UCSD-AML1 (cell line): ENCODE results near the gene MFSD6L.
A peak's percentile ranks its signal among the peaks of the same experiment; 100 is the strongest.

Source experiments
- DNase-seq: peaks from one replicate; lab custom pipeline; 2025; ENCODE audit not compliant: unreplicated experiment; lab: John Stamatoyannopoulos, UW

MFSD6L gene, protein sequence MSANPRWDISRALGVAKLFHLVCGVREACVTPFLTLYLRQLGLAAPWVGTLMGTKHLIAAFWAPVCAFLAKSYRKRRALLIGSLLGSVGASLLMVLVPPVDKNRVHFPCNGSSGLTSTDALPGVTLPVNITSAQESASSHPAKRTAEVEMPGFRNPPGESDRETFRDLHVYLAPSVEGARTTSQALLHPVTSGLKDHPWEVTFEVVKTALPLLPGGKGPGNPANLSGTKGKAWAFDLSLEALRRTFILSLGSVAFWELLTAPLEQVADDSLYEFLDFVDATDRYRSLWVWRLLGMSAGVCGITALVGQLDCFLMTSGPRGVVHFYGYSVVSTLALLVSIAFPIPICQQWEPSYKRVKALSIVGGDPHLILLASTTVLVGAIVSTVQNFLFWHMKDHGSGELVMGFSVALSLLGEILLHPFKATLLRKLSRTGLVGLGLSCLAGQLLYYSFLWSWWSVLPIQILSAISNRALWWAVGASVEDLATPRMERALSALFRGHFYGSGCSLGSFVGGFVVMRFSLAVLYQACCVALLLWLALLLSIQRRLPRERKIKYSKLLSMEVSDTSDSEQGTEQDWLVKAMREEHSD

DNA sequence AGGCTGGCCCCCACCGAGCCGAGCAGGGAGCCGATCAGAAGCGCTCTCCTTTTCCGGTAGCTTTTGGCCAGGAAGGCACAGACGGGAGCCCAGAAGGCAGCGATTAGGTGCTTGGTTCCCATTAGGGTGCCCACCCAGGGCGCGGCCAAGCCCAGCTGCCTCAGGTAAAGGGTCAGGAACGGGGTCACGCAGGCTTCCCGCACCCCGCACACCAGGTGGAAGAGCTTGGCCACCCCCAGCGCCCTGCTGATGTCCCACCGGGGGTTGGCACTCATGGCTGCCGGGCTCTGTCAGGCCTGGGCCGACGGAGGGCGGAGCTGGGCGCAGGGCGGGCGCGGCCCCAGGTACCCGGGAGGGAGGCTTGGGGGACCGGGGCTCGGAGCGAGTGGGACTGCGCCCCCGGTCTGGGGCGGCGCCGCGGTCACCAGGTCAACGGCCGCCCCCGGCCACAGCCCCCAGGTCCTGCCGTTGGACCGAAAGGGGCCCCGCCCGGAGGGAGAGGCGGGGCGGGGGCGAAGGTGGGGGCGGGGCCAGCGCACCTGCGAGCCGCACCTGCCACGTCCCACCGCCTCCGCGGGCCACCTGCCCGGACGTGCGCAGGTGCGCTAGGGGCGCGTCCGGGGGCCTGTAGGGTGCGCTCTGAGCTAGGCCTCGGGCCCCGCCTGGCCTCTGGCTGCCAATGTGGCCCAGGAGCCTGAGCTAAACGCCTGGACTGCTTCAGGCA, at the start of gene MFSD6L:
MFSD6L (minus strand) TSS at position 520 of the 724 bp plus-strand sequence; CDS start at position 275, 245 bp downstream.
- no peak for DNase-seq

DNA sequence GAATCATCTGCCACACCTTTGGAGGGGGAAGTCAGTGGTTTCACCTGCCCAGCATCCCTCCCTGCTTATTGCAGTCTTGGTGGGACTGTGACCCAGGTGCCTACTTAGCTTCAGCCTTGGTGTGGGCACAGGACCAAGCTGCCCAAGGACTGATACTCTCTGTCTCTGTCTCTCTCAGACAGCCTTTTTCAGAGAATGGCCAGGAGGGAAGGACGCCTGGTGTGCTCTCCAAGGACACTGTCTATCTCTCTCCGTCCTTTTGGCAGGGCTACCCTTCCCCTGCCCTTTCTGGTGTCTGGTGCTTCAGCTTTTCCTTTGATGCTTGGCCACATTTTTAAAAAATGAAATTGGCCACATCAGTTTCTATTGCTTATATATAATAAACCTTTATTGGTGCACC, 48.7 kb upstream of the MFSD6L start:
- DNase-seq: no peak

DNA sequence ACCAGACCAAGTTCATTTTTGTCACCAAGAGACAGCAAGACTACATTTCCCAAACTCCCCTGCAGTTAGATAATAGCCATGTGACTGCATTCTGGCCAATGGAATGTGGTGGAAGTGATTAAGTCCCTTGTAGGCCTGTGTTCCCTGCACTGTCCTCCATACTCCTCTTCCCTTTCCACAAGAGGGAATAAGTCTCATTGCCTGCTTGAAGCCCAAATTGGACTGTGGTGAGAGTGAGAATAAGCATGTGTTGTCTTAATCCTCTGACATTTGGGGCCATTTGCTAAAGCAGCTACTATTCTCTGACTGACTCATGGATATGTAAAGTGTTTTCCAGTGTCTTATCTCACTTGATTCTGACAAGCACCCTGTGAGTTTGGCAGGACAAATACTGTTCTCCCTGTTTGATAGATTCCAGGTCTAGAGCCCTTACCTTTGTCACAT, 47.6 kb upstream of the MFSD6L start:
- no peak for DNase-seq

- no peak for DNase-seq
These were observed 45.4 kb upstream of the MFSD6L start for GRCh38 chr17:8844229-8845218.

DNA sequence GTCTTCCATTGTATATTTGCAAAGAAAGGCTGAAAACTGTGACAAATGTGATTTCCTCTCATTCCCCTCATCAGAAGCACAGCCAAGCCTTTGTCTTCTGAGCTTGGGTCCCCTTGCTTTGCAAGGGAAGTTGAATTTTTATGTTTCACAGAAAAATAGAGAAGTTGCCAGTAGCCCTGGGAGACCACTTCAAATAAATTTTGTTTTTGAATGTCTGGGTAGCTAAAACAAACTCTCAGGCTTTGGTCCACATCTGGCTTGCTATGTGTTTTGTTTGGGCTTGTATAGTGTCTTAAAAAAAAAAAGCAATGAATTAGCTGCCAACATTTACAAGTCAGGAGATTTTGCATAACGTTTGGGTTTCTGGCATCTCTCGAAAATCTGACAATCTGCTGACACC, 44.2 kb upstream of the MFSD6L start:
- no peak for DNase-seq

DNA sequence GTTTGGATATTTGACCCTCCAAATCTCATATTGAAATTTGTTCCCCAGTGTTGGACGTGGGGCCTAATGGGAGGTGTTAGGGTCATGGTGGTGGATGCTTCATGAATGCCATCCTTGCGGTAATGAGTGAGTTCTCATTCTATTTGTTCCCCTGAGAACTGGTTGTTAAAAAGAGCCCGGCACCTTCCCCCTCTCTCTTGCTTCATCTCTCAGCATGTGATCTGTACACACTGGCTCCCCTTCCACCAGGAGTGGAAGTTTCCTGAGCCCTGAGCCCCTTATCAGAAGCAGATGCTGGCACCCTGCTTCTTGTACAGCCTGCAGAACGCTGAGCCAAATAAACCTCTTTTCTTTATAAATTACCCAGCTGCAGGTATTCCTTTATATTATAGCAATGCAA, 42.7 kb upstream of the MFSD6L start:
- no peak for DNase-seq

GRCh38 chr17:8839410-8839935, 40.3 kb upstream of the MFSD6L start:
- no peak for DNase-seq

- no peak for DNase-seq
These were observed 39.5 kb upstream of the MFSD6L start for GRCh38 chr17:8838551-8839095.

DNA sequence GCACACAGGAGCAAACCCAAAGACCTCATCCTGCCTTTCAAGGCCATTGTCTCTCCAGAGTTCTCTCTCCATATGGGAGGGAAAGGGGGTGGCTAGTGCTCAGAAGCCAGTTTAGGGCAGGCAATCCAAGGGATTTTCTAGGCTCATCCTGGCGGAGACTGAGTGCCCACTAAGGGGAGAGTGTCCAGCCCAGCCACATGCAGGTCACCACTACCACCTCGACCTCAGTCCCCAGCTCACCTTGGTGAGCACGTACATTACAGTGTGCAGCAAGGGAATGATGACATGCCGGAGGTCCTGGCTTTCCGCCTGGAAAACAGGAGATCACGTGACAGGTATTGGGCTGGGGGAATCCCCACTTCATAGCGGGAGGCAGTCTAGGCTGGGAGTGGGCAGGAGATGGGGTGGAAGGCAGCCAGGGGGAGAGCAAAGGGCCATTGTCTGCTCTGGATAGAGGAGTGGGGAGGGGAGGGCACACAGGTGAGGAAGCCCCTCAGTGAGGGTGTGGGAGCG, 38.5 kb upstream of the MFSD6L start:
- no peak for DNase-seq

GRCh38 chr17:8836821-8837562, 37.8 kb upstream of the MFSD6L start:
- DNase-seq: no peak

GRCh38 chr17:8835631-8836364, 36.6 kb upstream of the MFSD6L start:
- no peak for DNase-seq

GRCh38 chr17:8835106-8835505, 35.9 kb upstream of the MFSD6L start:
- no peak for DNase-seq

- DNase-seq: peak; percentile 29
These were observed 33.7 kb upstream of the MFSD6L start for GRCh38 chr17:8832711-8833352.

GRCh38 chr17:8831234-8831849, 32.2 kb upstream of the MFSD6L start:
- DNase-seq: no peak

GRCh38 chr17:8830141-8830540, 31.0 kb upstream of the MFSD6L start:
- DNase-seq: no peak

GRCh38 chr17:8829036-8829941, 30.1 kb upstream of the MFSD6L start:
- DNase-seq: no peak

DNA sequence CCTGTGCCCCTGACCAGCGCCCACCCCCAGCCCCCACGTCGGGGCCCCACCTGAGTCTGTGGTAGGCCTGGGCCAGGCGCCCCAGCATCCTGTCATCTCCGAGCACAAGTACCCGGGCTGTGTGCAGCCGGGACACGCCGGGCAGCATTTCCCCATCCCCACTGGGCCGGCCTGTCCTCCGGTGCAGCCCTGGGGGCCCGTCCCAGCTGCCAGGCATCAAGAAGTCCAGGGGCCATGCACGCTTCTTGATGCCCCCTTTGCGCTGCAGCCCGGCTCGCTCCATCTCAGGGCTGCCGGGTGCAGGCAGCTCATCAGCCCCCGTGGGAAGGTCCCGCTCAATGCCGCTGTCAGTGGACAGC, 29.3 kb upstream of the MFSD6L start:
- DNase-seq: no peak
